Measurements from ENCODE around the gene CCDC138.

The CCDC138 gene

DNA sequence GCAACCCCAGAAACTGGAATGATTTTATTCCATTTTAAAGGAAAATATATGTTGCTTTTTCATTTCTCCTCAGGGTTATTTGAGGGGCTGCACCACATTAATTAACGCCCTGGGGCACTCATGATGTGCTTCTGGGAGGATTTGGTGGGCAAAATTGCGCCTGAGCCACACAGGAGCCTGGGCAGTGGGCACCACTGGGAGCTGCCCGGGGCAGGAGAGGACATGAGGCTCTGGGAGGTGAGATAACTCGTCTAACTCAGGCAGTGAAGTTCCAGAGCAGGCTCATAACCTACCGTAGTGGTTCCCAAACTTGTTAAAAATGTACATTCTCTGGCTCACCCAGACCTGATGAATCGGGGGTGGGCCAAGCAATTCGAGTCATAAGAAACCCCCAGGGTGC, 134.1 kb downstream of the CCDC138 start:
- DNase-seq, result no peak

DNA sequence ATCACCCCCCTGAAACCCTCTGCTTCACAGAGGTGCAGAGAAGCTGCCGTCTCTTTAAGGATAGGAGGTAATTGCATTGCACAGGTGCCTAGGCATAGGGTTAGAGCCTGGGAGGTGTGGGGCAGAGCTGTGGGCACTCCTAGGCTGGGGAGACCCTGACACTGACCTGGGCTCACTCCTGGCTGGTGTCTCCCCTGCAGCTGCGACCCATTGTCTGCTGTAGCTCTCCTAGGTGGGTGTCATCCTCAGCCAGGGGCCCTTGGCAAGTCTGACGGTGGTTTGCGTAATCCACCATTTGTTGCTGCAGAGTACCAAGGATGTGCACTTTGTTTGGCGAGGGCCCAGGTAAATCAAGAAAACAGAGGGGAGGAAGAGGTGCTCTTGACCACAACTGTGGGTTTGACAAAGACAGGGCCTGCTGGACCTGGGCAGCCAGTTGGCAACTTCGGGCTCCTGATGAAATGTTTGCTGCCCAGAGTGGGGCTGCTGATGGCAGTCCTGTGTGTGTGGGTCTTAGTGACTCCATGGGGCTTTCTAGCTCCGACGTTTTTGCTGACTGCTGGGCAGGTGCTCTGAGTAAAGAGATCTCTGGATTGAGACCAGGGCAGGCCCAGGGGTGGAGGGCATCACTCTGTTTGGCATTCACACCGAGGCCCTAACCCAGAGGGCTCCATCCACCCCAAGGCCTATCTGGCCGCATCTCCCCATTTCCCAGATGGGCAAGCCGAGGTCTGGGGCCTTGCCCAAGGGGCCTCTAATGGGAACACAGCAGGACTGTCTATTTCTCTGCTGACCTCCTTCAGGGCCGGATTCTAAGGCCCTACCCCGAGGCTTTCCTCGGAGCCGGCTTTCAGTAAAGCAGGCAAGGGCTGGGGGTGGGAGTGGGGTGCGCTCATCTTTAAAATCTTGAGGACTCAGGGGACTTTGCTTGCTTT, 134.8 kb downstream of the CCDC138 start:
- no peak for DNase-seq

DNA sequence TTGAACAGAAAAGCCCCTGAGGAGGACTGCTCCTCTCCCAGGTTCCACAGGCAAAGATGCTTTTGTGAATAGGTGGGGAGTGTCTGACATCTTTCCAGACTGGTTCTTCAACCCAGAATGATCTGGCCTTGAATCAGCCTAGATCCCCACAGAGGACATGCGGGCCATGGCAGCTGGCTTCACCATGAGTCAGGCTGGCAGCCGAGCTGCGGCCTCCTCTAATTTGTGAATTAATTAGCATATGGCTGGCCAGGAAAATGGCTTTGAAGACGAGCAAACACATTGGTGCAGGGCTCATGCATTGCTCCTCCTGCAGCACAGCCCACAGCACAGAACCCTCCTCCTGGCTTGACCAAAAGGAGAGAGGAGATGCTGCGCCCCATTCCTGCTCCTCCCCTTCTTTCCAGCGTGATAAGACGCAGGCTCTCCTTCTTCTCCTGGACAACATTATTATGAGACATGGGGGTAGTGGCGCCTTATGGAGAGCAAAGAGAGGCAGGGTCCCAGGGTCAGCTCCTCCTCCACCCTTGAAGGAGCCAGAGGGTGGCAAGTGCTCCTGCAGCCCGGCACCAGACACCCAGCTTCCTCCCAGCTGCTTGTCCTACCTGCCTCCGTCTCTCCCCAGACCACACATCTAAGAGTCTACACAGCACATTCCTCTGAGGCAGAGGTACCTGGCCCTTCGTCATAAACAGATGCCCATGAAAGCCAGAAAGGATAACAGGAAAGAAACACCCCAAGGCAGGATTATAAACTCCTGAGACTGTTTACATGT, 135.8 kb downstream of the CCDC138 start:
- no peak for DNase-seq

DNA sequence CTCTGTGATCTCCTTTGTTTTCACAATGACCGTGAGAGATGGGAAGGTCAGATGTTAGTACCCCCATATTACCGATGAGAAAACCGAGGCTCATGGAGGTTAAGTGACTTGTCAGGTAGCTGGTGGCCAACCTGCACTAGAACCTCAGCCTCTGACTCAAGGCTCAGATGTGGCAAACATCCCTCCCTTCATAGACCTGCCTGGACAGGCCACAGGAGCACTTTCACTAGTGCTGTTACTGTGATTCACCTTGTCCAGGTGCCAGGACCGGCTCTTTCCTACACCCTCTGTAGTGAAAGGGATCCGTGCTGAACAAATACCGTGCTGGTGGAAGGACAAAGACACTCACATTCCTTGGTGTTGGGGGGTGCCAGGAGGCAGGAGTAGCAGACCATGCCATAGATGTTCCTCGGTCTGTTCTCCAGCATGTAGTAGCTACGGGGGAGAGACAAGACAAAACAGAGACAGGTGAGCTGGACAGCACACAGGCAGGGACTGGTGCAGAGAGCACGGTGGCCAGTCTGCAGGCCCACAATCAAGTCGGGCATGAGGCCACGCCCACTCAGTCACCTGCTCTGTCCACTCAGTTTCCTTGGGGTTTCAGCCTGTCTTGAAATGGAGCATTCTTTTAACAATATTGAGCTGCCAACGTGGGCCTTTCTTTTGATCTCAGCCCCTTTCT, 136.6 kb downstream of the CCDC138 start:
- no peak for DNase-seq

DNA sequence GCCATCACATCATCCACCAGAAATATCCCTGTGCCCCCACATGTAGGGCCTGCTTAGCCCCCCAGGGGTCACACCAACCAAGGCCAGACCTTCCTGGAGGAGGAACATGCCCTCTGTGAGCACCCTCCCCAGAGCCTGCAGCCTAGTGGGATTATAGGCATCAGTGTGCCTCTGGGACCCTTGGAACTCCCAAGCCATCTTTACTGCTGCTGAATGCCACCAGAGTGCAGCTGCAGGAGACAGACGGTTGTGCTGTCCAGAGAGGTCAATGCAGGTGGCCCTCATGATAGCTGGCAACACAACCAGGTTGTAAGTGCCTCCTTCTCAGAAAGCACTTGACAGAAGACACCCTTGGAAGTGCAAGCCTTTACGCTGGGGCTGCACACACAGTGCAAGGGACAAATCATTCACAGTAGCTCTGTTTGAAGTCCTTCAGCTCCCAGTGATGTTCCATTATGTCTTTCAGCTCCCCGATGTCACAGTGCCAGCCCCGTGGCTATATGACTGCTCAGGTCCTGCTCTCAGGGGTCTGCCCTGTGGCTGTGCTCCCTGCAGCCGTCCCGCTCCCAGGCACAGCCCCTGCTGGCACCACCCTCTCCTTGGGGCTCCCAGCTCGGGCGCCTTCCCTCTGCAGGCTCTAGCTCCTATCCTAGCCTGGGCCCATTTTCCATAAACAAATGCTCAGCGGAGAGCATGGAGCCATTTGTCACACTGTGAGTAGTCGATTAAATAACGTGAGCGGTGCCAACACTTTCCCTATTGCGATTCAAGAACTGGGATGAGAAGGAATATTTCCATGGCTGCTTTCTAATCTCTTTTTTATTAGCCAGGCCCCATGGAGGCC, 137.4 kb downstream of the CCDC138 start:
- DNase-seq, result no peak

DNA sequence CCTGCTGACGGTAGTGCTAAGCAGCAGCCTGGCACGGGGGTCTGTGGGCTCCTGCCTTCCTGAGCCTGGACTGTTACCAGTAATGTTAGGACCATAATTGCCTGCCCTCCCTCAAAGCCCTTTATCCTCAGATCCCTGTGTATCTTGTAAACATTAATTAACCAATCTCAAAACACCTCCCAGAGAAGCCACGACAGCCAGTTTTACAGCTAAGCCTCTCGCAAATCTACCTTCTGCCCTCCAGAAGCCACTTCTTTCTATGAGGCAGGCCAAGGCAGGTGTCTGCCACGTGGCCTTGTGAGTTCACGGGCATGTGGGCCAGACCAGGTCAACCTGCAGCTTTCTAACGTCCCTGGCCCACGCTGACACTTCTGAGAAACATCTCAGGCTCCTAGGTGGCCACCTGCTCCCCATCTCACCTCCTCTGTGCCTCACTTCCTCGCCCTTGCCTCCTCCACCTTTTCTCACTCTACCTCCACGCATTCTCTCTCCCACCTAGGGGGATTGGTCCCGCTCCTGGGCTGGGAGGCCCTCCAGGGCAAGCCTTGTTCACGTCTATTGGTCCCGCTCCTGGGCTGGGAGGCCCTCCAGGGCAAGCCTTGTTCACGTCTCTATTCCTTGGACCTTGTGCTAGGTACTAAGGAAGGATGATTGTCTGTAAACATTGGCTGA, 138.1 kb downstream of the CCDC138 start:
- no peak for DNase-seq

DNA sequence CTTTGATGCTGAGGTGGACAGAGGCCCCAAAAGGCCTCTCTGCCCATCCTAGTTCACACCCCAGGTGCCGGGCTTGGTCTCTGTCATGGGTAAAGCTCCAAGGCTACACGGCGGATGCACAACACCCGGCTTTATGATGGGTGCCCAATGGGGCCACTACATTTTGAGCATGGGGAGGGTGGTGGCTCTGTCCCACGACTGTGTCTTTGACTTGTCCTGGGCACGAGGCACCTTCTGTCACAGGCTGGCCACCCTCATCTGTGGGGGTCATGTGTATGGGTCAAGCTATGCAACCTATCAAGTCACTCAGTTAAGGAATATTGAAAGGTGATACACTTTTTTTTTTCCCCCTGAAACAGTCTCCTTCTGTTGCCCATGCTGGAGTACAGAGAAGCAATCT, 138.7 kb downstream of the CCDC138 start:
- DNase-seq, result no peak

DNA sequence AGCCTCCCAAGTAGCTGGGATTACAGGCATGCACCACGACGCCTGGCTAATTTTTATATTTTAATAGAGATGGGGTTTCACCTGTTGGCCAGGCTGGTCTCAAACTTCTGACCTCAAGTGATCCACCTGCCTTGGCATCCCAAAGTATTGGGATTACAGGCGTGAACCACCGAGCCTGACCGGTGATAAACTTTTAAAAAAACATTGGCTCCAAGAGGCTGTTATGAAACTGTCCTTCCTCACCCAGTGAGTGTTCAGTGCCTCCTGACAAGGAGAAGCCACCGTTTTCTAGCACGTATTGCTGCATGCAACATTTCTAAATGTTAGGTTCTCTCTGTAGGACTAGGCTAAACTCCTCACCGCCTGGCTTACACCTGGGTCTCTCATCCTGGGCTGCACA, 139.2 kb downstream of the CCDC138 start:
- DNase-seq, result no peak

All from activated CD8-positive, alpha-beta memory T cell treated with anti-CD3 and anti-CD28 coated beads for 24 hours (primary cell).